ENCODE data around the gene ARHGAP4.

The ARHGAP4 gene

GRCh38 chrX:153861733-153862310, 64.2 kb downstream of the ARHGAP4 start:
- no peak for TF ChIP-seq CTCF (IDR thresholded peaks at IDR 0.05; ENCODE audit: borderline replicate concordance, control extremely low read depth, extremely low read depth, insufficient read depth, missing control alignments)
- DNase-seq (ENCODE audit: low spot score) = no peak
- in situ Hi-C loops (cut with MboI; ENCODE audit: low sequenced_read_pairs, unreplicated experiment) = no loop called here

GRCh38 chrX:153861151-153861550, 64.9 kb downstream of the ARHGAP4 start:
- no peak for TF ChIP-seq CTCF (IDR thresholded peaks at IDR 0.05; ENCODE audit: borderline replicate concordance, control extremely low read depth, extremely low read depth, insufficient read depth, missing control alignments)
- no peak for DNase-seq (ENCODE audit: low spot score)
- in situ Hi-C loops (cut with MboI; ENCODE audit: low sequenced_read_pairs, unreplicated experiment) = no loop called here
